HG02571 (cell line): ENCODE data around the gene TFEC.

Experiments used
- ATAC-seq: cut with Tn5 transposase; IDR thresholded peaks from one replicate; pipeline ENCODE4 v1.9.1; 2021; ENCODE audit warnings: mild to moderate bottlenecking, moderate library complexity; ENCODE audit not compliant: unreplicated experiment

Gene TFEC

GRCh38 chr7:115995701-115996100 lies 34.9 kb downstream of the TFEC start:
- no peak for ATAC-seq

DNA sequence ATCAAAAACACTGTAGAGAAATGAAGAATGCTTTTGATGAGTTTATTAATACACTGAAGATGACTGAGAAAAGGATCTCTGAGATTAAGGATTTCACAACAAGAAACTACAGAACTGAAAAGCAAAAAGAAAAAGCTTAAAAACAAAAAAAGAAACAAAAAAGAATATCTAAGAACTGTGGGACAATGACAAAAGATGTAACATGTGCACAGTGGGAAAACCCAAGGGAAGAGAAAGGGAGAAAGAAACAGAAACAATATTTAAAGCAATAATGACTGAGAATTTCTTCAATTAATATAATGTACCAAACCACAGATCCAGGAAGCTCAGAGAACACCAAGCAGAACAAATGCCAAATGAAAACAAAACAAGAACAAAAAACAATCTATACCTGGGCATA lies 42.2 kb downstream of the TFEC start:
- no peak for ATAC-seq

GRCh38 chr7:115987486-115987885 lies 43.1 kb downstream of the TFEC start:
- no peak for ATAC-seq

DNA sequence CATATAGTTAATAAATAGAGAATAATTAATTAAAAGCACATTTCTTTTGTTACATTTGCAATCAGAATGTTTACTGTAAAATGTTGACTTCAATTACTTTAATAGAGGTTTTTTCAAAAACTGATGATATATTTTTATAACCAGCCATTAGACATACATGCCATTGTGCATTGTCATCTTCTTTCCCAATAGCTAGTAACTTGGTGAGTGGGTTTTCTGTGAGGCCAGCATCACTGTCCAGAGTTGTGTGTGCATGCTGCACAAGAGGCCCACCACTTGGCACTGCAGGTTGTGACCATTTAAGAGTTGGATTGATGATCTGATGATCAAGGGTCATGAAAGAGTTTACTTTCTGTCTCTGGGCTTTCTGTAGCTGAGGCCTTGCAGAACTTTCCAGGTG lies 46.5 kb downstream of the TFEC start:
- ATAC-seq, result no peak

DNA sequence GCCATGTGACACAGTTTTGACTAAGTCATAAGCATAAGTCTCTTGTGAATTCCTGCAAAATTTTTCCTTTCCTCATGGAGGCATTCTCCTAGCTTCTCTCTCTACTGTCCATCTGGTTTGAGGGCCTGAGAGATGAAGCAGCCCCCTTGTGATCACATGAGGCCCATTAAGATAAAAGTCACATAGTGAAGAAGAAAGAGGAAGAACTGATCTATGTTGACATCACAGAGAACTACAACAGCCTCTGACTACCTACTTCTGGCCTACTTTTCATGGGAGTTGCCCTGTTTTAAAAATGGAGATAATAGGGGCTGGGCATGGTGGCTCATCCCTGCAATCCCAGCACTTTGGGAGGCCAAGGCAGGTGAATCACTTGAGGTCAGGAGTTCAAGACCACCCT lies 50.4 kb downstream of the TFEC start:
- no peak for ATAC-seq

GRCh38 chr7:115976651-115977050 lies 53.9 kb downstream of the TFEC start:
- ATAC-seq, result no peak

DNA sequence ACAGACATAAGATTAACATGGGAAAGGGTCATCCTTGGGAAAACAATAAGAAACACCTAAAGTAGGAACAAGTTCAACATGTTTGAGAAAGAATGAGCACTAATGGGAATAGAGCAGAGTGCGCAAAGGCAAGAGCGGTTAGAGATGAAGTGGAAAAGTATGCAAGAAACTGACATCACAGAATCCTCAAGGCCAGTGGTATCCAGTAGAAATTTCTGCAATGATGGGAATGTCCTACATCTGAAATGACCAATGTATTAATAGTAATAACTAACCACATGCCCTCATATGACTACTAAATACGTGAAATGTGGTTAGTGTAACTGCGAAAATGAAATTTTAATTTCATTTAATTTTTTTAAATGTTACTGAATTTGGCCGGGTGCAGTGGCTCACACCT lies 54.8 kb downstream of the TFEC start:
- ATAC-seq, result no peak

- no peak for ATAC-seq
Observed at GRCh38 chr7:115973406-115973805, 57.2 kb downstream of the TFEC start.

GRCh38 chr7:115971506-115971905 lies 59.1 kb downstream of the TFEC start:
- ATAC-seq, result no peak

DNA sequence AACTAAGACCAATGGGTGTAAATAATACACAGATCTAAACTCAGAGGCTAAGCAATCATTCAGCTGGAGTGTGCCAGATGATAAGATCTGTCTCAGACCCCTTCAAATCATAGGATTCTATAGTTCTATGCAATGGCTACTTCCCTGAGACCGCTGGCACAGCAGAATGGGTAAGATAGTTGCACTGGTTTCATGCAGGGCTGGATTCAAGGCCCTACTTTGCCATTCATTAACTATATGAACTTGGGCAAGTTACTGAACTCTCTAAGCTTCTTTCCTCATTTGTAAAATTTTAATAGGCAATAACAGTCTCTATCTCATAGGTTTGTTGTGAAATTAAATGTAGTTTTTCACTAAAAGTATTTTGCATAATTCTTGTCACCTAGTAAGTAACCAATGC lies 62.0 kb downstream of the TFEC start:
- no peak for ATAC-seq

GRCh38 chr7:115968171-115968570 lies 62.4 kb downstream of the TFEC start:
- ATAC-seq, result no peak

GRCh38 chr7:115965796-115966475 lies 64.6 kb downstream of the TFEC start:
- no peak for ATAC-seq

- no peak for ATAC-seq
Observed at GRCh38 chr7:115965236-115965635, 65.3 kb downstream of the TFEC start.

DNA sequence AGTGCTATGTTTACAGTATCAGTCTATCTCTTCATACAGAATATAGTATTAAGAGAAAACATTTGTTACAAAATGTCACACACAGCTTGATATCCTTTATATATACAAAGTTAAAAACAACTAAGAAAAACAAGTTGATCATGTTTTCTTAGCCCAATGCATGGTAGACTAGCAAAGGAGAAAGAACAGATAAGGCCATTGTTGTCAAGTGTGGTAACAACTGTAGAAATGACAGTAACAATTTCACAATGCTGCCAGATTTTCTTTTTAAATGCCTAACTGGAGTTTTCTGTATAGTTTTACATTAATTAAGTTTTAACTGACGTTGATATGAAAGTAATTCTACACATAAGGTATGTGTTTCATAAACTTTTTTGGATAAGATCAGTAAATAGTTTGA lies 65.8 kb downstream of the TFEC start:
- ATAC-seq, result no peak

DNA sequence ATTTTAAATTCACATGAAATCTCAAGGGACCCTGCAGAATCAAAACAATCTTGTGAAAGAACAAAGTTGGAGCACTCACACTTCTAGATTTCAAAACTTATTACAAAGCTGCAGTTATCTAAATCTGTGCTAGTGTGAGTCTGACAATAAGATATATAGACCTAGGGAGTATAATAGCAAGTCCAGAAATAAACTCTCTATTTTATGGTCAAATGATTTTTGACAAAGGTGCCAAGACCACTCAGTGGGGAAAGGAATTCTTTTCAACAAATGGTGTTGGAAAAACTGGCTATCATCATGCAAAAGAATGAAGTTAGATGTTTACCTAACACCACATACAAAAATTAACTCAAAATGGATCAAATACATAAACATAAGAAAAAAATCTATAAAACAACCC lies 68.2 kb downstream of the TFEC start:
- no peak for ATAC-seq

GRCh38 chr7:115953592-115954255 lies 76.8 kb downstream of the TFEC start:
- no peak for ATAC-seq

DNA sequence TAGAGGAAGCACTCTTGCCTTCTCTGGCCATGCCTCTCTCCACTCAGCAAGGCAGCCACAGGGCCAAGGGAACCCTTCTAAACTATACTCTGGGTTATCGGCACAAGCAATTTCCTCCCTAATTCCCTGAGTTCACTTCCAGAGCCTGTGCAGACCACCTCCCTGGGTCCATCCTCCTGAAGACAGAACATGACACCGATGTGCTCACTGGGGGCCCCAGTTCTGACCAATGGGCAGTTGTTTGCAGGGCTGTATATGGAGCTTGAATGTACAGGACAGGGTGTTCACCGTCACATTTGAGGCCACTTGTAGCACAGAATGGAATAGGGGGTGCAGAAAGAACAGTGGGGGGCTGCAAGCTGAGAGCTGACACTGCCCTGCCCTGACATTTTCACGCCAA lies 77.7 kb downstream of the TFEC start:
- no peak for ATAC-seq

DNA sequence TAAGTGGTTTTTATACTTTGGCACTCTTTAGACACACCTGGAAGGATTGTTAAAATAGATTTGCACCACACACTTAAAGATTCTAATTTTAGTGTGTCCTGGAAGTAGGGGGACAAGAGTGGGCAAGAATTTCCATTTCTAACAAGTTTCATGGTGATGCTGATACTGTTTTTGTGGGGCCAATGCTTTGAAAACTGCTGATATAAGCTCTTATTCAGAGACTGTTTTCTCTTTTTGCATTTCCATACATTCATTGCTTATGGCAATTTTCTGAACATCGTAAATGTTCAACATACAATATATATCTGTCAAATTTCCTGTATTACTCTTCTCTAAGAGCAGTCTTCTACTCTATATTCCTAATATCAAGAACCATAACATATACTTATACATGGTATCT lies 79.0 kb downstream of the TFEC start:
- no peak for ATAC-seq

- ATAC-seq, result no peak
Observed at GRCh38 chr7:115941703-115942268, 88.8 kb downstream of the TFEC start.

DNA sequence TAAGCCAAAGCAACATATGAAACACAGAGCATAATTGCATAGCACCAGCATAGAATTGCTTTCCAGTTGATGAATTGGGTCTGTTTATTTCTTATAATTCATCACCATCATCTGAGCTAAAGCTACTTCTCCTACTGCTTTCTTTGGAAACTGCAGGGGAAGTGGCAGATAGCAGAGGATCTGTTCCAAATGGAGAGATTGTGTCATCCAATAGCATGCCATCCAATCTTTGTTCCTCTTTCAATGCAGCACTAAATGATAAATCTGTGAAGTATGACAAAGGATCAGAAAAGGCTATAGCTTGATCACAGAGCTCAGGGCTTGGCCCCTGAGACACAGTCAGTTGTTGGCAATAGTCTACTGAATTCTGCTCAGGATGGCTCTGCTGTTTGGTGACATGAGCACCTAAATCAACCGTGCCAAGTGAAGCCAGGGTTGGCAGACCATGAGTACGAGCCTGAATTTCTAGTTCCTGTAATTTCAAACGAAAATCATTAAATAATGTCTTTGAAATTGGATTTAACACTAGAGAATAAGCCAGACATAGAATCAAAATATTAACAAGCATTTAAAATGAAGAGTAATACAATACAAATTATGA lies 90.0 kb downstream of the TFEC start:
- ATAC-seq, result no peak

- no peak for ATAC-seq
Observed at GRCh38 chr7:115937960-115938359, 92.6 kb downstream of the TFEC start.

DNA sequence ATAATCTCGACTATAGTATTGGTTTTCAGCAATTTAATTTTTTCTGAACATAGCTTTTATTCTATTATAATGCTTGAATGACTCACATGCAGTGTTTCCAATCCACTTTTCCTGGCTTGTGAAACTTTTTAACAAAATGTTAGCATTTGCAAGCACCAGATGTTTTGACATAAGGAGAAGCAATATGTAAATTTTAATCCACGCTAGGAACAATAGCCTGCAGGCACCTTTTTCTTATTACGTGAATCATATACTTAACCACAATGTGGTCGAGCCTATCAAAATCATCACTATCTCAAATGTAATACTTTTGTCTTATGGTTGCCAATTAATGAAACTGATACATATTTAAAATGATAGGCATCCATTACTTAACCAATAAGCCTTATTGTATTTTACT lies 97.1 kb downstream of the TFEC start:
- no peak for ATAC-seq
